Lower lobe of right lung (tissue), 2 donors: ENCODE measurements around the gene NECTIN1. TPM values are rescaled to one million over a fixed set of nuclear protein-coding genes. Genes with fewer than 3 reads are reported as not detected.

Experiments used
- ATAC-seq, 2 donors: fragments of 200-7000 bp; cut with Tn5 transposase; one replicate each; pipeline ENCODE4 v1.9.1; 2020 to 2022; ENCODE audit warnings: mild to moderate bottlenecking in 2 of 2, moderate library complexity in 2 of 2
- DNase-seq: peaks from one replicate; pipeline ENCODE4 v3.0.0-alpha.2; 2020
- H3K27ac ChIP-seq: fragments of 200-600 bp; one replicate; pipeline ENCODE4 v1.8.0; 2022
- H3K27me3 ChIP-seq: fragments of 200-600 bp; one replicate; pipeline ENCODE4 v1.8.0; 2022; ENCODE audit warnings: low read depth
- H3K36me3 ChIP-seq: fragments of 200-600 bp; one replicate; pipeline ENCODE4 v1.8.0; 2022; ENCODE audit warnings: mild to moderate bottlenecking
- H3K4me1 ChIP-seq: fragments of 200-600 bp; one replicate; pipeline ENCODE4 v1.8.0; 2022
- H3K4me3 ChIP-seq: fragments of 200-600 bp; one replicate; pipeline ENCODE4 v1.8.0; 2022; ENCODE audit warnings: mild to moderate bottlenecking
- H3K9me3 ChIP-seq: fragments of 200-600 bp; one replicate; pipeline ENCODE4 v1.8.0; 2022
- CTCF ChIP-seq: fragments of 200-600 bp; IDR thresholded peaks from one replicate; pipeline ENCODE4 v1.8.0; 2022; ENCODE audit warnings: antibody characterized with exemption, mild to moderate bottlenecking
- intact Hi-C: fragments of 100-400 bp; cut with DNase I; formaldehyde crosslinking; loops from one replicate; pipeline ENCODE4 v1.11.0; 2022
- total RNA-seq: library from RNA; stranded (reverse); fragmentation: NEBNext Ultra II Directional; extraction: Animal tissue kit (Norgen Biotek cat#: 25700); gene quantifications from one replicate; pipeline ENCODE4 v1.2.1, GENCODE V29; 2021
- donor health status: DM: no; HTN: yes; CAD: no; lungs with severe emphysema.

NECTIN1 gene
- total RNA-seq, 1 donor from 2014 or later = 9.1 TPM

DNA sequence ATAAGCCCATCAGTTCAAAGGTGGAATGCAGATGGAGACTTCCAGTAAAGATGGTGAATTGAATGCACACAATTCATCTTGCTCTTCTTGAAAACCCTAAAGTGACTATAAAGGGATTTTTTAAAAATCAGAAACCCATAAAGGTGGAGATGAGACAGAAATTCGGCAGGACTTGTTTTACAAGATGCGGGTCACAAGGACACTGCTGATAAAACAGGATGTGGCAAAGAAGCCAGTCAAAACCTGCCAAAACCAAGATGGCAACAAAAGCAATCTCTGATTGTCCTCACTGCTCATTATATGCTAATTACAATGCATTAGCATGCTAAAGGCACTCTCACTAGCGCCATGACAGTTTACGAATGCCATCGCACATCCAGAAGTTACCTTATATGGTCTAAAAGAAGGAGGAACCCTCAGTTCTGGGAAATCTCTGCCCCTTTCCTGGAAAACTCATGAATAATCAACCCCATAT lies 137.1 kb downstream of the NECTIN1 start:
- Histone ChIP-seq H3K27me3 (no peaks in the 10 kb centered on the region), H3K9me3 (no peaks in the 10 kb centered on the region), H3K4me1 (no peaks in the 10 kb centered on the region), H3K27ac (no peak overlapping the region), H3K36me3 (no peaks in the 10 kb centered on the region), H3K4me3 (no peak overlapping the region)
- DNase-seq (no peak), ATAC-seq (no peak)
- TF ChIP-seq CTCF = no peak
- intact Hi-C loops = no loop called here

- intact Hi-C loops = no loop called here
- peak in 1 of 2 donors; percentile 50 for ATAC-seq
- H3K36me3 ChIP-seq = no peaks in the 10 kb centered on the region
- TF ChIP-seq CTCF = no peak
- H3K27me3 ChIP-seq = peaks cover 4% of the 10 kb centered on the region
- no peak overlapping the region for H3K27ac ChIP-seq
- no peak overlapping the region for H3K4me3 ChIP-seq
- no peaks in the 10 kb centered on the region for H3K4me1 ChIP-seq
- DNase-seq = no peak
- no peaks in the 10 kb centered on the region for H3K9me3 ChIP-seq
These were observed 138.2 kb downstream of the NECTIN1 start for GRCh38 chr11:119590651-119591351.

- Histone ChIP-seq H3K9me3 (no peaks in the 10 kb centered on the region), H3K27me3 (peaks cover 22% of the 10 kb centered on the region), H3K4me3 (no peak overlapping the region), H3K27ac (no peak overlapping the region), H3K36me3 (no peaks in the 10 kb centered on the region), H3K4me1 (peaks cover 14% of the 10 kb centered on the region)
- DNase-seq (no peak), ATAC-seq (no peak)
- intact Hi-C loops = no loop called here
- TF ChIP-seq CTCF = no peak
These were observed 140.0 kb downstream of the NECTIN1 start for GRCh38 chr11:119589001-119589400.
